Measurements from ENCODE around the gene NAA50.
A peak's percentile ranks its signal among the peaks of the same experiment; 100 is the strongest.

The NAA50 gene

GRCh38 chr3:113745756-113746547 lies at the start of gene NAA50:
TSS of gene NAA50 (minus strand) at chr3:113746249. CDS start at chr3:113745949, 300 bp downstream.
- DNase-seq (ENCODE audit: low spot score) = peak; percentile 94

GRCh38 chr3:113795693-113796092 lies 49.6 kb upstream of the NAA50 start:
- no peak for DNase-seq (ENCODE audit: low spot score)

- DNase-seq (ENCODE audit: low spot score) = no peak
Measured at GRCh38 chr3:113794526-113794925, 48.5 kb upstream of the NAA50 start.

DNA sequence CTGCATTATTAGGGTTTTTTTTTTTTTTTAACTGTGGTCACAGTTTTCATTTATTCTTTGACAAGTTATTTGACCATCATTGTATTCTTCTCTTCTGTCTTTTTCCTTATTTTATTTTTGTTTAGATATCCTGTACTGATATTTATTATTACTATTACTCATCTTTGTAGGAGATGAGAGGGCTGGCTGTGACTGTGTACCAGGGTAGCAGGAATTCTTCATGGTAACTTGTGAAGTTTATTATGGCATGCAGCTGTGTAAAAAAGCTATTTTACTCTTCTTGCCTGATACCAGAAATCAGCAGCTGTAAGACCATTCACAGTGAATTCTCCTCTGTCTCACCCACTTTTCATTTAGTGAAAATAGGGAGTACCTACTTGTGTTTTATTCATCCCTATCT lies 45.3 kb upstream of the NAA50 start:
- DNase-seq (ENCODE audit: low spot score) = no peak

DNA sequence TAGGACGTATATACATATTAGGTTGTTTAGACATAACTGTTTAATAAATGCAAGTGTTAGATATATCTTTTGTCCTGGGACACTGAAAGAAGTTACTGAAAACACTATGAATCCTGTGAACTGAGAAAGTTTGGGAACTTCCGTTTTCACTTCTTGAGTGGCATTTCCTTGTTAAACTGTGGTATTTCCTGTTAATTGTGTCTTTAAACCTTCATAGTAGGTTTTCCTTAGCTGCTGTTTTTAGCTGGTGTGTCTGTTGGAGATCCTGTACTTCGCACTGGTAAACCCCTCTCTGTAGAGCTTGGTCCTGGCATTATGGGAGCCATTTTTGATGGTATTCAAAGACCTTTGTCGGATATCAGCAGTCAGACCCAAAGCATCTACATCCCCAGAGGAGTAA lies 37.9 kb upstream of the NAA50 start:
- DNase-seq (ENCODE audit: low spot score) = no peak

GRCh38 chr3:113783463-113783862 lies 37.4 kb upstream of the NAA50 start:
- DNase-seq (ENCODE audit: low spot score) = peak; percentile 74

- no peak for DNase-seq (ENCODE audit: low spot score)
Measured at GRCh38 chr3:113776564-113776963, 30.5 kb upstream of the NAA50 start.

DNA sequence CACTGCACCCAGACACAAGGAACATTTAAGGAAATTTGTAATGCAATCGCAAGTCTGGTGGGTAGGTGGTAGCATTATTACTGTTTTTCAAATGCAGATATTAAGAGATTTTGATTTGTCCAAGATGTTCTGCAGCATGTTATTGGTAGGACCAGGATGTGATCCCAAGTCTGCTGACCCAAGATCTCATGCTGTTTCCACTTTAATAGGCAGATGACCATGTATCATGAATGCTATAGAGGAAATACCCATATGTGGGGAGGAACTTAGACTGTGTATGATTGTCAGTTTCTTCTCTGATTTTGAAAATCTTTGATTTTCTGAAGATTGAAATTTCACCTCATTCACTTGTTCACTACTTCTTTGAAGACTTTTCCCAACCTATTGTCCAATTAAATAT lies 29.5 kb upstream of the NAA50 start:
- no peak for DNase-seq (ENCODE audit: low spot score)

- peak; percentile 34 for DNase-seq (ENCODE audit: low spot score)
Measured at GRCh38 chr3:113773381-113773780, 27.3 kb upstream of the NAA50 start.

DNA sequence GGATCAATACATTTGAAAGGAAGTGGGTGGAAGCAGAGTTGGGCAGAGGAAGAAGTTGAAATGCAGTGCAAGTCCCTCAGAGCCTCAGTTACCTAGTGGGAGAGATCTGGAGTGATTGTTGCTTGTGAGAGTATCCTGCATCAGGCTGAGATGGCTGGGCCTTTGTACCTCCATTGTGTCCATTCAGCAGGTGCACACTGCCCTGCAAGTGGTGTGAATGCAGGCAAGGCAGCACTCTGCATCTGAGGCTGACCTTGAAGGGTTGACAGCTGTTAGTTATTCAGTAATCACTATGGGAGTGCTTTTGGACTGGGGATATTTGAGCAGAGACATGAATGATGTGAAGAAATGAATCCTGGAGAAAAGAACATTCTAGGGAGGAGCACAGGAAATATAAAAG lies 25.9 kb upstream of the NAA50 start:
- no peak for DNase-seq (ENCODE audit: low spot score)

- peak; percentile 58 for DNase-seq (ENCODE audit: low spot score)
Measured at GRCh38 chr3:113769551-113769950, 23.5 kb upstream of the NAA50 start.

DNA sequence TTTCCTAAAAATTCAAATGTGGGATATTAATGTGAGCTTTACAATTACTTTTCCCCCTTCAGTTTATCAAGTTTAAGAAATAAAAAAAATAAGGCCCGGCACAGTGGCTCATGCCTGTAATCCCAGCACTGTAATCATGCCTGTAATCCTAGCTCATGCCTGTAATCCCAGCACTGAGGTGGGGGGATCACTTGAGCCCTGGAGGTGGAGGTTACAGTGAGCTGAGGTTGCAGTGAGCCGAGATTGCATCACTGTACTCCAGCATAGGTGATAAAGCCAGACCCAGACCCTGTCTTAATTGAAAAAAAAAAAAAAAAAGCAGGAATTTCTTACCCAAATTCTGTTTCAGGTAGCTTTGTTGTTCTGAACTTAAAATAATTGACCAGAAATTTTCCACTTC lies 18.6 kb upstream of the NAA50 start:
- DNase-seq (ENCODE audit: low spot score) = no peak

DNA sequence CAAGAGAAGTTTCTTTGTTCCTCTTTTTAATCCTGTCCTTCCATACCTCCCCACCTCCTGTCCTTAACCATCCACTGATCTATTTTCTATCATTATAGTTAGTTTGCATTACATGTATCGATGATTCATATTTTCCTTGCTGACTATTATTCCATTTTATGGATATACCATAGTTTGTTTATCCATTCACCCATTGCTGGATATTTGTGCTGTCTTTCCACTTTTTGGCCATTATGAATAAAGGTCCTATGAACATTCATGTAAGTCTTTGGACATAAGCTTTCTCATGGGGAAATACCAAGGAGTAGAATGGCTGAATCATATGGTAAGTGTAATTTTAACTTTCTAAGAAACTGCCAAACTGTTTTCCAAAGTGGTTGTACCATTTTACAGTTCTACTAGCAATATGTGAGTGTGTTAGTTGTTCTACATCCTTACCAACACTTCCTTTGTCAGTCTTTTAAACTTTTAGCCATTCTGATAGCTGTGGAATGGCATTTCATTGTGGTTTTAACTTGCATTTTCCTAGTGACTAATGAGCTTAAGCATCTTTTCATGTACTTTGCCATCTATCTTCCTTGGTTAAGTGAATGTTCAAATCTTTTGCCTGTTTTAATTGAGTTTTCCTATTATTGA lies 12.5 kb upstream of the NAA50 start:
- DNase-seq (ENCODE audit: low spot score) = no peak

DNA sequence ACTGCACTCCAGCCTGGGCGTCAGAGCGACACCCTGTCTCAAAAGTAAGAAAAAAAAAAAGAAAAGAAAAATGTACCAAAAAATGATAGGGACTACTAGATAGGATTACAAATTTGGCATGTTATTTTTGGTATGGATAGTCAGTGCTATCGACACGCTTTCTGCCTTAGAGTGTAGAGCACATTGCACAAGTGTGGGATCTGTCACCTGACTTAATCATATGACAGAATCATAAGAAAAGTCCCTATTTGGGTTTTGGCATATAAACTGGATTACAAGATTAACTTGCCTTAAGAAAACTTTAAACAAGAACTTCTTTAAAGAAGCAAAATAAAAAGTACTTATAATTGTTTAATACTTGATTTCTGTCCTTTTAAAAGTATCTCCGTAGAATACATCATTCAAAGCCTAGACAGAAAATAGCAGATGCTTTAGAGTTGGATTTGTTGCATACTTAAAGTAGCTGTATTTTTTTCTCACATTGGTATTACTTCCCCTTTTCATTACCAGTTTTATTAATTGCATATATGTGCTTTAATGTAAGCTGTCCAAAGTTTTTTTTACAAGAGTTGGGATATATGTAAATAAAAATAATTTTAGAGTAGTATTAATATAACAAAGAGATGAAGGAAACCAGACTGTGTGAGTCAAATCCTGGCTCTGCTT lies 8.6 kb upstream of the NAA50 start:
- no peak for DNase-seq (ENCODE audit: low spot score)

GRCh38 chr3:113753376-113753985 lies 7.4 kb upstream of the NAA50 start:
- no peak for DNase-seq (ENCODE audit: low spot score)

DNA sequence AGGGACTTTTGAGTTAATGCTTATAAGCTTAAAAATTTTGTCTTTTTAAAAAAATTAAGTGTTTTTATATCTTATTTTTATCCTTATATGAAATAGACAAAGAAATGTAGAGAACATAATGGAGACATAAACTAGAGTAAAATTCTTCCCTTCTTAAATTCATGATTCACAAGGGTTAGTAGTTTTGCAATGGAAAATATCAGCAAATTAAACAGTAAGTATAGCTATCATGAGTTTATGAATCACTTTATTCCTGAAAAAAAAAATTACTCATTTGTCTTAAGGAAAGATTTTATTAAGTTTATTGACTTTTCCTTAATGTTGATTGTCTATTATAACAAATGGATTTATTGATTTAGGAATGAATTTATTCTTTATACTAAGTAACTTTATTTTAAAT lies 5.1 kb upstream of the NAA50 start:
- no peak for DNase-seq (ENCODE audit: low spot score)

GRCh38 chr3:113747283-113748046 lies 1.4 kb upstream of the NAA50 start:
- peak; percentile 11 for DNase-seq (ENCODE audit: low spot score)

DNA sequence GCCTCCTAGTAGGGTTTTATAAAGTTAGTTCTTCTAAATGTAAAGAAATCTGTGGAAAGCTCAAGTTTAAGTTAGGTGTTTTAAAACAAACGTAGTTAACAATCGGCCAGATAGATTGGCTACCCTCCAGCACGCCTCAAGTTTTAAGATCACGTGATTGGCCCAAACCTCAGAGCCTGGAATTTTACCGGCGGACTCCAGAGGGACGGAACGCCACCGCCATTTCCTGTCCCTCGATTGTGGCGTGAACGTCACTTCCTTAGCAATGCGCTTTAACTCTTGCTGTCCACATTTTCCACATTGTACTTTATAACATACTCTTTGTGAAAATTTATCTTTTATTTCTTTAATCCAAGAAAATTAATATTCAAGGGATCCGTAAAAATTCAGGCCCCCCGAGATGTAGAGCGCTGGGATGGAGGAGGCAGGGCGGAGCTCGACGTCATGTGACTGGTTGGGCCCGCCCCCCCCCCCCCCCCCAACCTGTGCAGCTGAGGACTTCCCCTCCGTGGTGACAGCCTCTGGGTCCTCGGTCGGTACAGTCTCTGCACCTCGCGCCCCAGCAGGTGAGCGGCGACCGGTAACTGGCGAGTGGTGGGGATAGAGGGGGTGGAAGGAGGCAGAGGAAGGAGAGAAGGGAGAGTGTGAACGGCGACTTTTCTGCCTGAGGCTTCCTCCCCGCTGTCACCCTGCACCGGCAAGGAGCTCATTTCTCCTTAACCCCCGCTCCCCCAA lies 666 bp upstream of the NAA50 start, which contains the start of gene ATP6V1A:
ATP6V1A (plus strand) TSS at position 488 of the 735 bp plus-strand sequence. CDS start 31,719 bp downstream, outside the sequence.
- peak; percentile 82 for DNase-seq (ENCODE audit: low spot score)

GRCh38 chr3:113744941-113745755 lies 901 bp downstream of the NAA50 start:
- DNase-seq (ENCODE audit: low spot score) = peak; percentile 78

DNA sequence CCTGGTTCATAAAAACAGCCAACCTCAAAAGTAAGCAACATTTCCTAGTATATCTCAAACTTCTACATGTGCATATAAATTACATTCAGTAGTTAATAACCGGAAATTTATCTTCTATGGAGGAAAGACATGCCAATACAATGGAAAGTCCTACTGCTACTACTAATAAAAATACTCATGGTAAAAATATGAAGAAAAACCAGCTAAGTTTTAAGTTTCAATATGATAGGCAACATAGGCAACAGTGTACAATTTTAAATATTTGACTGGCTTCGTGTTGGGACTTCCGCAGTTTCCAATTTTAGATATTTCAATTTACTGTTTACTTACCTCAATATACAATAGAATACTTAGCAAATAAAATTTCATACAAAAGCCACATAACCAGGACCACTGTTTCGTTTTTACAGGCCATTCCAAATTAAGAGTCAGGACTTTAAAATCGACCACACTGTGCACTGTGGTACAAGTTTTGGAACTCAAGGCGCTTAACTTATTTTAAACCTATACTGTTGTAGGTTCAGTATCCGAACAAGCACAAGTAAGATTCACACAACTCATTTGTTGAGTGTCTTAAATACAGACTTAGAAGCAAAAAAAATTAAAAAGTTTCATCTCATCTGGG lies 2.9 kb downstream of the NAA50 start:
- DNase-seq (ENCODE audit: low spot score) = no peak

Measured in AG08396 (cell line).